Endothelial cell of umbilical vein (primary cell): Measurements from ENCODE around the gene THNSL1. TPM values are rescaled to one million over a fixed set of nuclear protein-coding genes. Genes with fewer than 3 reads are reported as not detected.

Experiments used
- polyA plus RNA-seq, 4 experiments: library from polyadenylated mRNA; depleted of rRNA in 3 of 4; stranded (reverse) in 3 of 4; unstranded in 1 of 4; fragments of >200 nt; gene quantifications; 2 replicates each; pipeline versions ENCODE4 v1.2.1 to v1.2.3, GENCODE V29; 2011 to 2012; ENCODE audit warnings: missing spikeins in 1 of 4
- total RNA-seq: library from RNA; stranded (reverse); gene quantifications from 2 replicates; pipeline ENCODE4 v1.2.3, GENCODE V29; 2021

THNSL1 gene
- total and polyA plus RNA-seq, 2 donors (not counting 3 experiments of a cell fraction or from before 2014, with no cell fraction given) = 0.52 to 2.1 TPM

Other genes starting within 250 kb of the THNSL1 start
- 24.2 and 27.0 TPM in 2 replicates for gene PRTFDC1, start 64.0 kb upstream of the THNSL1 start, total RNA-seq
- gene PRTFDC1, start 64.0 kb upstream of the THNSL1 start, polyA plus RNA-seq = 12.7 and 22.0 TPM in 2 replicates
- 0.30 and 0.35 TPM in 2 replicates for gene ENKUR, start 454 bp upstream of the THNSL1 start, total RNA-seq
- 0.07 and 0.13 TPM in 2 replicates for gene ENKUR, start 454 bp upstream of the THNSL1 start, polyA plus RNA-seq
- not detected in 2 replicates for gene GPR158, start 158.4 kb downstream of the THNSL1 start, total RNA-seq
- not detected in 2 replicates for gene GPR158, start 158.4 kb downstream of the THNSL1 start, polyA plus RNA-seq